ENCODE results near the gene HDGF. TPM values are rescaled to one million over a fixed set of nuclear protein-coding genes. Genes with fewer than 3 reads are reported as not detected.

Gene HDGF
- total RNA-seq, 1 donor from 2014 or later, result 153 TPM

DNA sequence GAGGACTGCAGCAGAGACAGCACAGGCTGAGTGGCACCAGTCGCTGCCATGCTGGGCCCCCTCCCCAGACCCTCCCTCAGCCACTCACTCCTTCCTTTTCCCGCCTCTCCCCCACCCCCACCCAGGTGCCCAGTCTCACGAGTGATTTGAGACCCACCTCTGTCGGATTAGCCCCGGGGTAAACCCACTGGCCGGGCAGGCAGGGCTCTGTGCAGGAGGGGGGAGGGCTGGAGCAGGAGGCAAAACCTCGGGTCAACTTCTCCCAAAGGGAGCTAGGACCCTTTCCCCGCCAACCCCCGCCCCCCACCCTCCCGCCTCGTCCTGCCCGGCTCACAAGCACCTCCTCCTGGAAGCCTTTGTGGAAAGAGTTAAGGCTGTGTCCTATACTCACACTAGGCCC is 7.1 kb downstream of the HDGF start:
- peaks cover 20 to 40% of the 10 kb centered on the region in 2 donors for H3K36me3 ChIP-seq
- H3K27ac ChIP-seq, result peak overlapping the region; percentile 7 to 99
- H3K4me3 ChIP-seq, result no peak overlapping the region
- H3K9me3 ChIP-seq, result no peaks in the 10 kb centered on the region
- intact Hi-C loops (cut with DNase I), result loop anchor here (10.0 kb wide), 1 partner anchor 620 kb away; no protein-coding TSS in a partner anchor
- DNase-seq (ENCODE audit: low spot score in 2 of 2), result no peak
- no peaks in the 10 kb centered on the region for H3K27me3 ChIP-seq
- TF ChIP-seq, protein P1, sequence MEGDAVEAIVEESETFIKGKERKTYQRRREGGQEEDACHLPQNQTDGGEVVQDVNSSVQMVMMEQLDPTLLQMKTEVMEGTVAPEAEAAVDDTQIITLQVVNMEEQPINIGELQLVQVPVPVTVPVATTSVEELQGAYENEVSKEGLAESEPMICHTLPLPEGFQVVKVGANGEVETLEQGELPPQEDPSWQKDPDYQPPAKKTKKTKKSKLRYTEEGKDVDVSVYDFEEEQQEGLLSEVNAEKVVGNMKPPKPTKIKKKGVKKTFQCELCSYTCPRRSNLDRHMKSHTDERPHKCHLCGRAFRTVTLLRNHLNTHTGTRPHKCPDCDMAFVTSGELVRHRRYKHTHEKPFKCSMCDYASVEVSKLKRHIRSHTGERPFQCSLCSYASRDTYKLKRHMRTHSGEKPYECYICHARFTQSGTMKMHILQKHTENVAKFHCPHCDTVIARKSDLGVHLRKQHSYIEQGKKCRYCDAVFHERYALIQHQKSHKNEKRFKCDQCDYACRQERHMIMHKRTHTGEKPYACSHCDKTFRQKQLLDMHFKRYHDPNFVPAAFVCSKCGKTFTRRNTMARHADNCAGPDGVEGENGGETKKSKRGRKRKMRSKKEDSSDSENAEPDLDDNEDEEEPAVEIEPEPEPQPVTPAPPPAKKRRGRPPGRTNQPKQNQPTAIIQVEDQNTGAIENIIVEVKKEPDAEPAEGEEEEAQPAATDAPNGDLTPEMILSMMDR (IDR thresholded peaks at IDR 0.05), result no peak
- peaks cover 14 to 50% of the 10 kb centered on the region in 2 donors for H3K4me1 ChIP-seq

GRCh38 chr1:156743367-156744302 is 7.8 kb downstream of the HDGF start:
- Histone ChIP-seq H3K27ac (peak overlapping the region in 1 of 2 donors; percentile 7), H3K4me3 (no peak overlapping the region), H3K36me3 (peaks cover 20 to 40% of the 10 kb centered on the region in 2 donors), H3K4me1 (peaks cover 14 to 44% of the 10 kb centered on the region in 2 donors), H3K9me3 (no peaks in the 10 kb centered on the region), H3K27me3 (no peaks in the 10 kb centered on the region)
- TF ChIP-seq, protein P1 (IDR thresholded peaks at IDR 0.05), result no peak
- intact Hi-C loops (cut with DNase I), result loop anchor here (10.0 kb wide), 1 partner anchor 619 kb away; no protein-coding TSS in a partner anchor
- no peak for DNase-seq (ENCODE audit: low spot score in 2 of 2)

GRCh38 chr1:156742801-156743200 is 8.7 kb downstream of the HDGF start:
- Histone ChIP-seq H3K4me1 (peaks cover 14 to 37% of the 10 kb centered on the region in 2 donors), H3K4me3 (no peak overlapping the region), H3K27me3 (no peaks in the 10 kb centered on the region), H3K9me3 (no peaks in the 10 kb centered on the region), H3K27ac (no peak overlapping the region), H3K36me3 (peaks cover 25 to 42% of the 10 kb centered on the region in 2 donors)
- no peak for DNase-seq (ENCODE audit: low spot score in 2 of 2)
- TF ChIP-seq, protein P1 (IDR thresholded peaks at IDR 0.05), result no peak
- intact Hi-C loops (cut with DNase I), result loop anchor here (10.0 kb wide), 1 partner anchor 618 kb away; no protein-coding TSS in a partner anchor

- TF ChIP-seq, protein P1 (IDR thresholded peaks at IDR 0.05), result no peak
- intact Hi-C loops (cut with DNase I), result loop anchor here (10.0 kb wide), 1 partner anchor 617 kb away; no protein-coding TSS in a partner anchor
- Histone ChIP-seq H3K4me1 (peaks cover 10 to 34% of the 10 kb centered on the region in 2 donors), H3K27ac (peak overlapping the region; percentile 87 to 91), H3K27me3 (no peaks in the 10 kb centered on the region), H3K9me3 (no peaks in the 10 kb centered on the region), H3K4me3 (no peak overlapping the region), H3K36me3 (peaks cover 32 to 50% of the 10 kb centered on the region in 2 donors)
- DNase-seq (ENCODE audit: low spot score in 2 of 2), result no peak
These were observed 9.5 kb downstream of the HDGF start for GRCh38 chr1:156742017-156742416.

DNA sequence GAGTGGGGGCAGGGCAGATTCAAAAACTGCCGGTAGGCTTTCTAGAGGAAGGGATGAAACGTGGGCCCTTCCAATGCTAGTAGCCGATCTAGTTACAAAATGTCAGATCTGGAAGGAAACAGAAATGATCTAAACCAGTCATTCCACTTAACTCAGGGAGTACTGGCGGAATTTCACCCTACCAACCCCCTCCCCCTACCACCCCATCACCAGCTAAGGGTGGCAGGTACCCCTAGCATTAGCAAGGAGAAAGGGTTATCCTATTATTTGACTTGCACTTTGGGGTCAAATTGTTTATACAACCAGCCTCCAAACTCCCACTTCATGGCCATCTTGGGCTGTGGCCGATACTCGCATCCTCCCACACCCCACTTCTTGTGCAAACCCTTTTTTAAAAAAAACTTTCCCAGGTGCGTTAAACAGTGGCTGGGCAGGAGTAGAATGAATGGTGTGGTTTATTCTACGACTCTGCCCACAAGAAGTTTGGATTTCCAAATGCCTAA is 9.9 kb downstream of the HDGF start:
- Histone ChIP-seq H3K4me3 (peak overlapping the region; percentile 37 to 46), H3K9me3 (no peaks in the 10 kb centered on the region), H3K36me3 (peaks cover 36 to 53% of the 10 kb centered on the region in 2 donors), H3K27ac (peak overlapping the region; percentile 87 to 91), H3K4me1 (peaks cover 10 to 33% of the 10 kb centered on the region in 2 donors), H3K27me3 (no peaks in the 10 kb centered on the region)
- DNase-seq (ENCODE audit: low spot score in 2 of 2), result no peak
- intact Hi-C loops (cut with DNase I), result loop anchor here (1.0 to 10.0 kb wide), 4 partner anchors 10 to 617 kb away; partner anchors contain the start of genes HDGF, ISG20L2, METTL25B and PRCC
- TF ChIP-seq, protein P1 (IDR thresholded peaks at IDR 0.05), result no peak
